ENCODE measurements around the gene MAPKAP1.

GRCh38 chr9:125421591-125422181 is 285.3 kb downstream of the MAPKAP1 start:
- TF ChIP-seq CTCF (IDR thresholded peaks at IDR 0.05) (no peak), POLR2A (IDR thresholded peaks at IDR 0.05) (no peak)

Measured in Peyer's patch (tissue), 4 donors.